WTC11 (cell line): ENCODE results near the gene ABCB8. TPM values are rescaled to one million over a fixed set of nuclear protein-coding genes. Genes with fewer than 3 reads are reported as not detected.

Experiments used
- ATAC-seq: fragments of 200-7000 bp; cut with Tn5 transposase; 2 replicates; pipeline ENCODE4 v1.10.0; 2021; ENCODE audit warnings: mild to moderate bottlenecking, moderate library complexity
- CTCF ChIA-PET: fragments of 300-600 bp; sonication (Branson Sonifier 250); formaldehyde crosslinking; loops from one replicate; lab custom pipeline; 2021; ENCODE audit warnings: antibody characterized with exemption; lab: Charles Lee
- POLR2A ChIA-PET: fragments of 350-600 bp; sonication (Branson Sonifier 250); formaldehyde crosslinking; loops from one replicate; lab custom pipeline; 2021; ENCODE audit warnings: antibody characterized with exemption; lab: Charles Lee
- DNase-seq: peaks from one replicate; pipeline ENCODE4 v3.0.0; 2021; ENCODE audit warnings: low spot score
- H3K27ac Mint-ChIP-seq: 2 replicates; pipeline ENCODE4 v1.8.0; 2021; ENCODE audit warnings: mixed read lengths
- H3K27me3 Mint-ChIP-seq: 2 replicates; pipeline ENCODE4 v1.8.0; 2021; ENCODE audit warnings: low read depth, mild to moderate bottlenecking, moderate library complexity, mixed read lengths
- H3K36me3 Mint-ChIP-seq: 2 replicates; pipeline ENCODE4 v1.8.0; 2021; ENCODE audit warnings: mixed read lengths
- H3K4me1 Mint-ChIP-seq: 2 replicates; pipeline ENCODE4 v1.8.0; 2022; ENCODE audit warnings: mixed read lengths
- H3K4me3 Mint-ChIP-seq: 2 replicates; pipeline ENCODE4 v1.8.0; 2021; ENCODE audit warnings: mild to moderate bottlenecking, moderate library complexity, mixed read lengths
- H3K9me3 Mint-ChIP-seq: 2 replicates; pipeline ENCODE4 v1.8.0; 2021; ENCODE audit warnings: mixed read lengths
- AFF4 ChIP-seq: sonication (generic); formaldehyde crosslinking; IDR thresholded peaks from 2 replicates; pipeline ENCODE4 v1.8.1; 2023; ENCODE audit warnings: mild to moderate bottlenecking, missing genetic modification reagents, borderline replicate concordance
- CBFB ChIP-seq: sonication (generic); formaldehyde crosslinking; IDR thresholded peaks from 2 replicates; pipeline ENCODE4 v1.8.1; 2022; ENCODE audit warnings: mild to moderate bottlenecking, low read depth, missing genetic modification reagents
- CREB1 ChIP-seq: sonication (generic); formaldehyde crosslinking; IDR thresholded peaks from 2 replicates; pipeline ENCODE4 v1.8.0; 2023; ENCODE audit warnings: mild to moderate bottlenecking, missing genetic modification reagents
- ESRRA ChIP-seq: sonication (generic); formaldehyde crosslinking; IDR thresholded peaks from 2 replicates; pipeline ENCODE4 v1.8.1; 2022; ENCODE audit warnings: mild to moderate bottlenecking, missing genetic modification reagents, borderline replicate concordance
- FOXK1 ChIP-seq: sonication (generic); formaldehyde crosslinking; IDR thresholded peaks from 2 replicates; pipeline ENCODE4 v1.8.0; 2022; ENCODE audit warnings: mild to moderate bottlenecking, moderate library complexity, missing genetic modification reagents
- FOXP4 ChIP-seq: sonication (generic); formaldehyde crosslinking; IDR thresholded peaks from 2 replicates; pipeline ENCODE4 v1.8.0; 2022; ENCODE audit warnings: mild to moderate bottlenecking, missing genetic modification reagents
- IRF1 ChIP-seq: sonication (generic); formaldehyde crosslinking; IDR thresholded peaks from 2 replicates; pipeline ENCODE4 v1.8.0; 2023; ENCODE audit warnings: missing genetic modification reagents
- MXD4 ChIP-seq: fragments of 250-450 bp; sonication (Bioruptor Pico); IDR thresholded peaks from 2 replicates; pipeline ENCODE4 v1.8.0; 2021; ENCODE audit warnings: mild to moderate bottlenecking, moderate library complexity, borderline replicate concordance
- MYBL2 ChIP-seq: sonication (generic); formaldehyde crosslinking; IDR thresholded peaks from 2 replicates; pipeline ENCODE4 v1.8.1; 2023; ENCODE audit warnings: mild to moderate bottlenecking, moderate library complexity, missing genetic modification reagents
- NFATC4 ChIP-seq: fragments of 250-450 bp; sonication (Bioruptor Pico); IDR thresholded peaks from 2 replicates; pipeline ENCODE4 v1.9.0; 2021; ENCODE audit warnings: mild to moderate bottlenecking
- NFE2L1 ChIP-seq: sonication (generic); formaldehyde crosslinking; IDR thresholded peaks from 2 replicates; pipeline ENCODE4 v1.8.1; 2023; ENCODE audit warnings: missing genetic modification reagents
- PRRX2 ChIP-seq: fragments of 250-450 bp; sonication (Bioruptor Pico); IDR thresholded peaks from 2 replicates; pipeline ENCODE4 v1.8.0; 2021; ENCODE audit warnings: mild to moderate bottlenecking
- RELA ChIP-seq: sonication (generic); formaldehyde crosslinking; IDR thresholded peaks from 2 replicates; pipeline ENCODE4 v1.8.1; 2022; ENCODE audit warnings: missing genetic modification reagents, mild to moderate bottlenecking, borderline replicate concordance
- SMAD4 ChIP-seq: sonication (generic); formaldehyde crosslinking; IDR thresholded peaks from 2 replicates; pipeline ENCODE4 v1.8.0; 2022; ENCODE audit warnings: mild to moderate bottlenecking, missing genetic modification reagents
- SP1 ChIP-seq: sonication (generic); formaldehyde crosslinking; conservative IDR thresholded peaks from 2 replicates; pipeline ENCODE4 v1.8.1; 2022; ENCODE audit warnings: missing genetic modification reagents
- TEAD1 ChIP-seq: sonication (generic); formaldehyde crosslinking; IDR thresholded peaks from 2 replicates; pipeline ENCODE4 v1.8.0; 2022; ENCODE audit warnings: mild to moderate bottlenecking, missing genetic modification reagents
- TEAD4 ChIP-seq: sonication (generic); formaldehyde crosslinking; IDR thresholded peaks from 2 replicates; pipeline ENCODE4 v1.8.0; 2022; ENCODE audit warnings: mild to moderate bottlenecking, missing genetic modification reagents
- ZBTB21 ChIP-seq: sonication (generic); formaldehyde crosslinking; IDR thresholded peaks from 2 replicates; pipeline ENCODE4 v1.8.1; 2023; ENCODE audit warnings: mild to moderate bottlenecking, missing genetic modification reagents, borderline replicate concordance
- ZMAT4 ChIP-seq: fragments of 250-450 bp; sonication (Bioruptor Pico); IDR thresholded peaks from 2 replicates; pipeline ENCODE4 v1.9.0; 2021; ENCODE audit warnings: mild to moderate bottlenecking
- total RNA-seq: library from RNA; stranded (reverse); gene quantifications from 3 replicates; pipeline ENCODE4 v1.2.3, GENCODE V29; 2021
- TF ChIP-seq, protein P1 (sequence below): sonication (generic); formaldehyde crosslinking; IDR thresholded peaks from 2 replicates; pipeline ENCODE4 v1.8.1; 2022; ENCODE audit warnings: low read depth, missing genetic modification reagents, borderline replicate concordance
- TF ChIP-seq, protein P2 (sequence below): sonication (generic); formaldehyde crosslinking; IDR thresholded peaks from 2 replicates; pipeline ENCODE4 v1.8.0; 2022; ENCODE audit warnings: missing genetic modification reagents

The ABCB8 gene
- total RNA-seq, 1 experiment from 2014 or later = 35.9 TPM

GRCh38 chr7:151075978-151076426 is 47.8 kb downstream of the ABCB8 start:
- ChIA-PET POLR2A (interaction anchor here (0.6 to 2.2 kb wide), 5 partner anchors 9 to 48 kb away, joined by 3 to 13 read pairs (median 4); no protein-coding TSS in a partner anchor), CTCF (interaction anchor here (0.8 to 4.8 kb wide), 11 partner anchors 8 to 113 kb away, joined by 3 to 64 read pairs (median 4); partner anchors contain the start of gene AGAP3)
- ATAC-seq = no peak
- DNase-seq = no peak
- Mint-ChIP-seq H3K27ac (peak overlapping the region; percentile 57; the same call in 1 of the 2 replicates), H3K27me3 (no peaks in the 10 kb centered on the region), H3K4me1 (peaks cover 29% of the 10 kb centered on the region), H3K36me3 (peaks cover 23% of the 10 kb centered on the region), H3K4me3 (no peak overlapping the region), H3K9me3 (no peaks in the 10 kb centered on the region)
- TF ChIP-seq, protein P1, sequence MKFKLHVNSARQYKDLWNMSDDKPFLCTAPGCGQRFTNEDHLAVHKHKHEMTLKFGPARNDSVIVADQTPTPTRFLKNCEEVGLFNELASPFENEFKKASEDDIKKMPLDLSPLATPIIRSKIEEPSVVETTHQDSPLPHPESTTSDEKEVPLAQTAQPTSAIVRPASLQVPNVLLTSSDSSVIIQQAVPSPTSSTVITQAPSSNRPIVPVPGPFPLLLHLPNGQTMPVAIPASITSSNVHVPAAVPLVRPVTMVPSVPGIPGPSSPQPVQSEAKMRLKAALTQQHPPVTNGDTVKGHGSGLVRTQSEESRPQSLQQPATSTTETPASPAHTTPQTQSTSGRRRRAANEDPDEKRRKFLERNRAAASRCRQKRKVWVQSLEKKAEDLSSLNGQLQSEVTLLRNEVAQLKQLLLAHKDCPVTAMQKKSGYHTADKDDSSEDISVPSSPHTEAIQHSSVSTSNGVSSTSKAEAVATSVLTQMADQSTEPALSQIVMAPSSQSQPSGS (CRISPR knock-in tag) = no peak

GRCh38 chr7:151076863-151077704 is 48.8 kb downstream of the ABCB8 start:
- DNase-seq (peak; percentile 83), ATAC-seq (peak; percentile 47)
- H3K4me1 Mint-ChIP-seq = peaks cover 32% of the 10 kb centered on the region
- H3K27me3 Mint-ChIP-seq = no peaks in the 10 kb centered on the region
- ChIA-PET CTCF (interaction anchor here (0.6 to 4.8 kb wide), 17 partner anchors 8 to 91 kb away, joined by 3 to 64 read pairs (median 4); partner anchors contain the start of genes ABCB8 and AGAP3), POLR2A (interaction anchor here (0.6 to 2.2 kb wide), 4 partner anchors 12 to 47 kb away, joined by 3 to 13 read pairs (median 4); no protein-coding TSS in a partner anchor)
- no peak overlapping the region for H3K4me3 Mint-ChIP-seq
- peaks cover 20% of the 10 kb centered on the region for H3K36me3 Mint-ChIP-seq
- H3K27ac Mint-ChIP-seq = no peak overlapping the region
- no peaks in the 10 kb centered on the region for H3K9me3 Mint-ChIP-seq
- 0 out of 2 replicates have a peak, but pooled peaks have one; percentile 12 for TF ChIP-seq NFE2L1
- TF ChIP-seq CREB1 = no peak
- TF ChIP-seq FOXP4 (CRISPR knock-in tag) = no peak
- TF ChIP-seq NFATC4 = no peak
- no peak for TF ChIP-seq MXD4 (CRISPR knock-in tag)
- TF ChIP-seq, protein P2, sequence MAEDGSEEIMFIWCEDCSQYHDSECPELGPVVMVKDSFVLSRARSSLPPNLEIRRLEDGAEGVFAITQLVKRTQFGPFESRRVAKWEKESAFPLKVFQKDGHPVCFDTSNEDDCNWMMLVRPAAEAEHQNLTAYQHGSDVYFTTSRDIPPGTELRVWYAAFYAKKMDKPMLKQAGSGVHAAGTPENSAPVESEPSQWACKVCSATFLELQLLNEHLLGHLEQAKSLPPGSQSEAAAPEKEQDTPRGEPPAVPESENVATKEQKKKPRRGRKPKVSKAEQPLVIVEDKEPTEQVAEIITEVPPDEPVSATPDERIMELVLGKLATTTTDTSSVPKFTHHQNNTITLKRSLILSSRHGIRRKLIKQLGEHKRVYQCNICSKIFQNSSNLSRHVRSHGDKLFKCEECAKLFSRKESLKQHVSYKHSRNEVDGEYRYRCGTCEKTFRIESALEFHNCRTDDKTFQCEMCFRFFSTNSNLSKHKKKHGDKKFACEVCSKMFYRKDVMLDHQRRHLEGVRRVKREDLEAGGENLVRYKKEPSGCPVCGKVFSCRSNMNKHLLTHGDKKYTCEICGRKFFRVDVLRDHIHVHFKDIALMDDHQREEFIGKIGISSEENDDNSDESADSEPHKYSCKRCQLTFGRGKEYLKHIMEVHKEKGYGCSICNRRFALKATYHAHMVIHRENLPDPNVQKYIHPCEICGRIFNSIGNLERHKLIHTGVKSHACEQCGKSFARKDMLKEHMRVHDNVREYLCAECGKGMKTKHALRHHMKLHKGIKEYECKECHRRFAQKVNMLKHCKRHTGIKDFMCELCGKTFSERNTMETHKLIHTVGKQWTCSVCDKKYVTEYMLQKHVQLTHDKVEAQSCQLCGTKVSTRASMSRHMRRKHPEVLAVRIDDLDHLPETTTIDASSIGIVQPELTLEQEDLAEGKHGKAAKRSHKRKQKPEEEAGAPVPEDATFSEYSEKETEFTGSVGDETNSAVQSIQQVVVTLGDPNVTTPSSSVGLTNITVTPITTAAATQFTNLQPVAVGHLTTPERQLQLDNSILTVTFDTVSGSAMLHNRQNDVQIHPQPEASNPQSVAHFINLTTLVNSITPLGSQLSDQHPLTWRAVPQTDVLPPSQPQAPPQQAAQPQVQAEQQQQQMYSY (CRISPR knock-in tag) = no peak
- no peak for TF ChIP-seq CBFB
- TF ChIP-seq SP1 = peak; percentile 66
- no peak for TF ChIP-seq AFF4
- TF ChIP-seq TEAD4 (CRISPR knock-in tag) = no peak
- TF ChIP-seq ESRRA = no peak
- TF ChIP-seq ZMAT4 (CRISPR knock-in tag) = no peak
- no peak for TF ChIP-seq SMAD4
- TF ChIP-seq IRF1 (CRISPR knock-in tag) = 0 out of 2 replicates have a peak, but pooled peaks have one; percentile 40
- TF ChIP-seq RELA (CRISPR knock-in tag) = no peak
- no peak for TF ChIP-seq MYBL2
- TF ChIP-seq ZBTB21 (CRISPR knock-in tag) = no peak
- TF ChIP-seq TEAD1 (CRISPR knock-in tag) = peak; percentile 65; the same call in 1 of the 2 replicates
- 0 out of 2 replicates have a peak, but pooled peaks have one; percentile 17 for TF ChIP-seq FOXK1 (CRISPR knock-in tag)
- no peak for TF ChIP-seq PRRX2
